OCI-LY1 (cell line): ENCODE results near the gene OSBPL3.

Source experiments
- H2AFZ ChIP-seq: fragments of 200-600 bp; sonication (generic), shearing (Covaris generic); 2 replicates; pipeline ENCODE4 v1.6.0; 2014; ENCODE audit warnings: antibody characterized with exemption, mild to moderate bottlenecking, low read length
- H3F3A ChIP-seq: fragments of 200-600 bp; sonication (generic), shearing (Covaris generic); 2 replicates; pipeline ENCODE4 v1.6.0; 2014; ENCODE audit warnings: mild to moderate bottlenecking, antibody characterized with exemption, low read length, moderate library complexity; ENCODE audit not compliant: insufficient read depth
- H3K27ac ChIP-seq: fragments of 200-600 bp; sonication (generic); 2 replicates; pipeline ENCODE4 v1.5.1; 2014; ENCODE audit warnings: low read length, mixed run types, mild to moderate bottlenecking, low read depth; ENCODE audit not compliant: poor library complexity, severe bottlenecking
- H3K27me3 ChIP-seq: fragments of 200-600 bp; sonication (generic); 2 replicates; pipeline ENCODE4 v1.6.0; 2014; ENCODE audit warnings: antibody characterized with exemption, mild to moderate bottlenecking, low read length, moderate library complexity; ENCODE audit not compliant: insufficient read depth
- H3K36me3 ChIP-seq: fragments of 200-600 bp; sonication (generic); 2 replicates; pipeline ENCODE4 v1.6.1; 2014; ENCODE audit warnings: mild to moderate bottlenecking, antibody characterized with exemption, low read length, moderate library complexity, mixed read lengths; ENCODE audit not compliant: insufficient read depth
- H3K4me1 ChIP-seq: fragments of 200-600 bp; sonication (generic); 2 replicates; pipeline ENCODE4 v1.5.1; 2014; ENCODE audit warnings: mild to moderate bottlenecking, low read length, moderate library complexity; ENCODE audit not compliant: insufficient read depth, severe bottlenecking
- H3K4me2 ChIP-seq: fragments of 200-600 bp; sonication (generic), shearing (Covaris generic); 2 replicates; pipeline ENCODE4 v1.6.1; 2014; ENCODE audit warnings: low read length
- H3K4me3 ChIP-seq: fragments of 200-600 bp; sonication (generic); 2 replicates; pipeline ENCODE4 v1.5.1; 2014; ENCODE audit warnings: low read length, low read depth, mild to moderate bottlenecking, mixed read lengths; ENCODE audit not compliant: poor library complexity, severe bottlenecking
- H3K79me2 ChIP-seq: fragments of 200-600 bp; shearing (Covaris generic); 2 replicates; pipeline ENCODE4 v1.6.1; 2016; ENCODE audit warnings: mixed run types, low read length, mixed read lengths; ENCODE audit not compliant: insufficient read depth
- H3K9ac ChIP-seq: fragments of 200-600 bp; sonication (generic), shearing (Covaris generic); 2 replicates; pipeline ENCODE4 v1.6.1; 2014; ENCODE audit warnings: mild to moderate bottlenecking, low read length, mixed read lengths
- H3K9me2 ChIP-seq: fragments of 200-600 bp; sonication (generic), shearing (Covaris generic); 2 replicates; pipeline ENCODE4 v1.6.1; 2014; ENCODE audit warnings: low read depth, mild to moderate bottlenecking, low read length, mixed read lengths
- H3K9me3 ChIP-seq: fragments of 200-600 bp; shearing (Covaris generic); 2 replicates; pipeline ENCODE4 v1.6.1; 2014; ENCODE audit warnings: low read length, mixed read lengths
- H4K20me1 ChIP-seq: fragments of 200-600 bp; sonication (generic), shearing (Covaris generic); 2 replicates; pipeline ENCODE4 v1.6.0; 2016; ENCODE audit warnings: mild to moderate bottlenecking, low read length; ENCODE audit not compliant: insufficient read depth
- EZH2 ChIP-seq: fragments of 200-600 bp; sonication (generic), shearing (Covaris generic); IDR thresholded peaks from 2 replicates; pipeline ENCODE4 v1.8.0; 2017; ENCODE audit warnings: borderline replicate concordance, mixed run types, mild to moderate bottlenecking, antibody characterized with exemption, low read length, moderate library complexity, mixed read lengths
- TF ChIP-seq, protein P1 (sequence below): fragments of 200-600 bp; sonication (generic), shearing (Covaris generic); IDR thresholded peaks from 2 replicates; pipeline ENCODE4 v1.5.1; 2017; ENCODE audit warnings: mild to moderate bottlenecking, antibody characterized with exemption, low read length, moderate library complexity, mixed read lengths

The OSBPL3 gene

DNA sequence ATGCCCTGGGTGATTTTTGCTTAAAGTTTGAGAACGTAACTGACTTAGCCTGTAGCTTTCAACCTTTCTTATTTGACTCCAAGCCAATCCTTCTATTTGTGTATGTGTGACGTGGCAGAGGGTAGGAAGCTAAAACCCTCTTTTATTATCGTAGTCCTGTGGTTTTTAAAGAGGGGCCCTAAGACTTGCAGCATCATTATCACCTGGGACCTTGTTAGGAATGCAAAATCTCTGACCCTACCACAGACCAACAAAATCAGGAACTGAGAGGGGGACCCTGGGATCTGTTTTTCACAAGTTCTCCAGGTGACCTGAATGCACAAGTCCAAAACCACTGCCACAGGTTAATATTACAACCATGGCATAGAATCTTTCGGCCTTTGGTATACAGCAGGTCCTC, 80.1 kb downstream of the OSBPL3 start:
- Histone ChIP-seq H3F3A (peaks cover 8% of the 10 kb centered on the region; the same call in 1 of the 2 replicates), H3K27me3 (no peaks in the 10 kb centered on the region), H3K9me3 (no peaks in the 10 kb centered on the region), H3K4me3 (peak overlapping the region; percentile 37), H3K9ac (peak overlapping the region; percentile 27; the same call in 1 of the 2 replicates), H3K4me2 (peak overlapping the region; percentile 58), H3K9me2 (no peaks in the 10 kb centered on the region), H3K4me1 (peaks cover 94% of the 10 kb centered on the region), H3K27ac (peak overlapping the region; percentile 93), H3K79me2 (peaks cover 74% of the 10 kb centered on the region), H3K36me3 (0 out of 2 replicates have a peak, but pooled peaks cover under 1% of the 10 kb centered on the region), H2AFZ (no peak overlapping the region), H4K20me1 (no peaks in the 10 kb centered on the region)
- TF ChIP-seq, protein P1, sequence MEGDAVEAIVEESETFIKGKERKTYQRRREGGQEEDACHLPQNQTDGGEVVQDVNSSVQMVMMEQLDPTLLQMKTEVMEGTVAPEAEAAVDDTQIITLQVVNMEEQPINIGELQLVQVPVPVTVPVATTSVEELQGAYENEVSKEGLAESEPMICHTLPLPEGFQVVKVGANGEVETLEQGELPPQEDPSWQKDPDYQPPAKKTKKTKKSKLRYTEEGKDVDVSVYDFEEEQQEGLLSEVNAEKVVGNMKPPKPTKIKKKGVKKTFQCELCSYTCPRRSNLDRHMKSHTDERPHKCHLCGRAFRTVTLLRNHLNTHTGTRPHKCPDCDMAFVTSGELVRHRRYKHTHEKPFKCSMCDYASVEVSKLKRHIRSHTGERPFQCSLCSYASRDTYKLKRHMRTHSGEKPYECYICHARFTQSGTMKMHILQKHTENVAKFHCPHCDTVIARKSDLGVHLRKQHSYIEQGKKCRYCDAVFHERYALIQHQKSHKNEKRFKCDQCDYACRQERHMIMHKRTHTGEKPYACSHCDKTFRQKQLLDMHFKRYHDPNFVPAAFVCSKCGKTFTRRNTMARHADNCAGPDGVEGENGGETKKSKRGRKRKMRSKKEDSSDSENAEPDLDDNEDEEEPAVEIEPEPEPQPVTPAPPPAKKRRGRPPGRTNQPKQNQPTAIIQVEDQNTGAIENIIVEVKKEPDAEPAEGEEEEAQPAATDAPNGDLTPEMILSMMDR: no peak
- no peak for TF ChIP-seq EZH2

DNA sequence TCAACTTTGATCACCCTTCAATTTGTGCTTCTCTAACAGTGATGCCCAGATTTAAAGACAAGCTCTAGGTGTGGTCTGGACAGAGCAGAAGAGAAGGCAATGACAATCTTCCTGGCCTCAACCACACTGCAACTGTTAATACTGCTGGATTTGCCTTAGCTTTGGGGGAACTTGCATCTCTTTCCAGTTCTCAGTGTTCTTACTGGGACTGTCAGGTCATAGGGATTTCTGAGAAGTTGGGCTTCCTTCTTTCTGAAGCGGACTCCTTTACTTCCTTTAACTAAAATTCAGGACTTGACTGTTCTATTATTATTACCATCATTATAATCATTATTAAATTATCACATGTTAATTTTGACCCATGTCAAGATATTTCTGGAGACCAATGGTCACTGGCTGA, 80.8 kb downstream of the OSBPL3 start:
- H2AFZ ChIP-seq: no peak overlapping the region
- no peaks in the 10 kb centered on the region for H4K20me1 ChIP-seq
- no peaks in the 10 kb centered on the region for H3K9me3 ChIP-seq
- no peaks in the 10 kb centered on the region for H3K36me3 ChIP-seq
- no peak for TF ChIP-seq EZH2
- TF ChIP-seq, protein P1: no peak
- peaks cover 100% of the 10 kb centered on the region for H3K4me1 ChIP-seq
- H3K27me3 ChIP-seq: no peaks in the 10 kb centered on the region
- no peaks in the 10 kb centered on the region for H3K9me2 ChIP-seq
- peaks cover 75% of the 10 kb centered on the region for H3K79me2 ChIP-seq
- H3K27ac ChIP-seq: peak overlapping the region; percentile 93
- H3K4me2 ChIP-seq: peak overlapping the region; percentile 58
- peak overlapping the region; percentile 37 for H3K4me3 ChIP-seq
- H3F3A ChIP-seq: peaks cover 8% of the 10 kb centered on the region; the same call in 1 of the 2 replicates
- peak overlapping the region; percentile 27; the same call in 1 of the 2 replicates for H3K9ac ChIP-seq

DNA sequence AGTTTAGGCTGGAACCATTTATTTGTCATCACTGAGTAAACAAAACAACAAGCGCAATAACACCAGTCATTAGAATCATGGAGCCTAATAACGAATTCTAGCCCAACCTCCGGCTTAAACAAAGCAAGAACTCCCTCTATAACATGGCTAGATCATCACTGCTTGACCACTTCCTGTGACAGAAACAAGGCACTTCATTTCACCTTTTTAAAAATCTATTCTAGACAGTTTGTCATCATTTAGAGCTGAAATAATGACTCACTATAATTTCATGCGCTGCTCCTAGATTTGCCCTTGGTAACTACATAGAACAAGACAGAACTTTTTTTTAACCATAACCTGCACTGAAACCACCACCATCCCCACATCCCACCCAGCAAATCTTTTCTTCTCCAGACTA, 81.3 kb downstream of the OSBPL3 start:
- Histone ChIP-seq H3K36me3 (no peaks in the 10 kb centered on the region), H3K9me3 (no peaks in the 10 kb centered on the region), H3K27me3 (no peaks in the 10 kb centered on the region), H3K4me1 (peaks cover 100% of the 10 kb centered on the region), H3K9me2 (no peaks in the 10 kb centered on the region), H2AFZ (no peak overlapping the region), H3F3A (peaks cover 8% of the 10 kb centered on the region; the same call in 1 of the 2 replicates), H3K9ac (peak overlapping the region; percentile 11; the same call in 1 of the 2 replicates), H3K4me2 (peak overlapping the region; percentile 58), H3K4me3 (peak overlapping the region; percentile 26), H3K79me2 (peaks cover 77% of the 10 kb centered on the region), H4K20me1 (no peaks in the 10 kb centered on the region), H3K27ac (peak overlapping the region; percentile 93)
- TF ChIP-seq, protein P1: no peak
- TF ChIP-seq EZH2: no peak
